CD4-positive, alpha-beta T cell treated with Interleukin-15 for 4 hours (primary cell): ENCODE results near the gene WDR44.
"Not testable (repeated sequence)": the region's sequence is repeated elsewhere in the genome, so short reads cannot be mapped to it uniquely, and the experiment has no call there.

Source experiments
- DNase-seq: peaks from one replicate; pipeline ENCODE4 v3.0.0-alpha.2; 2020; ENCODE audit warnings: low spot score

WDR44 gene

DNA sequence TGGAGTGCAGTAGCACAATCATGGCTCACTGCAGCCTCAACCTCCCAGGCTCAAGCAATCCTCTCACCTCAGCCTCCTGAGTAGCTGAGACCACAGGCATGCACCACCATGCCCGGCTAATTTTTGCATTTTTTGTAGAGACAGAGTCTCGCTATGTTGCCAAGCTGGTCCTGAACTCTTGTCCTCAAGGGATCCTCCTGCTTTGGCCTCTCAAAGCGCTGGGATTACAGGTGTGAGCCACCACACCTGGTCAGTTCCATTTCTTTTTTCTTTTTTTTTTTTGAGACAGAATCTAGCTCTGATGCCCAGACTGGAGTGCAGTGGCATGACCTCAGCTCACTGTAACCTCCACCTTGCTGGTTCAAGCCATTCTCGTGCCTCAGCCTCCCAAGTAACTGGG, 136.5 kb downstream of the WDR44 start:
- not testable (repeated sequence) for DNase-seq

DNA sequence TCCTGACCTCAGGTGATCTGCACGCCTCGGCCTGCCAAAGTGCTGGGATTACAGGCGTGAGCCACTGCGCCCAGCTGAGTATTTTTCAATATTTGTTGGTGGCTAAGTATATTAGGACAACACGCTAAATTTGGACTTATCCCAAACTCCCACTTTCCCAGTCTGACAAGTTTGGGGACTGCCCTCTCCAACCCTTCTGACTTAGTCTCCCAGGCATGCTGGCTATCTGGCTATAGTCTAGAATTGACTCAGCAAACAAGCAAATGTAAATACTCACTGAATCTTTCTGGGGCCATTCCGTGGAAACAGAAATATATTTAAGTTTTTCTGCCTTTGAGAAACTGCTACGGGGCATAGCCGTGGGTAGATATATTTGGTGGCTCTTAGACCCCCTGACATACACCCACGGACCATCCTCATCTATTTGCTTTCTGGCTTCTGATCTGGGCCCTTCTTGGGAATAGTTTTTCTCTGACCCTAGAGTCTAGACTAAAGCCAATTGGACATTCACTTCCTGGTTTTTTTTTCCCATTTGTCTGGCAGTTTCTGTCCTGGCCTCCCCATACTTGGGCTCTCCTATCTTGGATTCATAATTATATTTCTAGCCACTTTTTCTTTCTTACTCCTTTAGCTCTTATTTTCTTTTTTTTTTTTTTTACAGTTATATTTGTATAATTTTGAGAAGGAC, 138.5 kb downstream of the WDR44 start:
- no peak for DNase-seq

DNA sequence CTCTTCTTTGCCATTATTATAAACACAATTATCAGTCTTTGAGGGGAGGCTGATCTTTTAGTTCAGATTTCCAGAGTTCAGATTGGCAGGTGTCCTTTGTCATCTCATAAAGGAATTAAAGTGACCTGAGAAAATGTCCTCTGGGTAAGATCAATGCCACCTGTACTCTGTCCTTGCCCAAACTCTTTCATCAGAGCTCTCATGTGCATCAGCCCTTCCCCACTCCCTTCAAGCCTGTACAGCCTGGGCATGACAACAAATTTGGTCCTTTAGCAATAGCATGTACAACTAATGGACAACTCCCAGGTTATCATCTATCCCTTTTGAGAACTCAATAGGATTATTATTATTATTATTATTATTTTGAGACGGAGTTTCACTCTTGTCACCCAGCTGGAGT, 140.8 kb downstream of the WDR44 start:
- DNase-seq = not testable (repeated sequence)

DNA sequence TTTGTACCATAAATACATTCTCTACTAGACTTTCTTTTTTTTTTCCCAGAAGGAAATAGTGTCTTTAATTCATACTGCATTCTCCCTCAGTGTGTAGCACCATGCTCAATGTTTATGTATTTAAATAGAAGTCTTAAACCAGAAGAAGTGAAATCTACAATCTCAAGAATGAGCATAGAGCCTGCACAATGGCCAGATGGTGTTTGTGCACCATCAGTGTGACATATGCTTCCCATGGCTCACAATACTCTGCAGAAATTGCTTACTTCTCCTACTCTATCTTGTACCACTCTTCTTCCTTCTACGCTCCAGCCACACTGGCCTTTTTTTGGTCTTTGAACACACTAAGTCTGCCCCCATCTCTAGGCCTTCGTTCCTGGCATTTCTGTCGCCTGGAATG, 147.1 kb downstream of the WDR44 start:
- DNase-seq = no peak

DNA sequence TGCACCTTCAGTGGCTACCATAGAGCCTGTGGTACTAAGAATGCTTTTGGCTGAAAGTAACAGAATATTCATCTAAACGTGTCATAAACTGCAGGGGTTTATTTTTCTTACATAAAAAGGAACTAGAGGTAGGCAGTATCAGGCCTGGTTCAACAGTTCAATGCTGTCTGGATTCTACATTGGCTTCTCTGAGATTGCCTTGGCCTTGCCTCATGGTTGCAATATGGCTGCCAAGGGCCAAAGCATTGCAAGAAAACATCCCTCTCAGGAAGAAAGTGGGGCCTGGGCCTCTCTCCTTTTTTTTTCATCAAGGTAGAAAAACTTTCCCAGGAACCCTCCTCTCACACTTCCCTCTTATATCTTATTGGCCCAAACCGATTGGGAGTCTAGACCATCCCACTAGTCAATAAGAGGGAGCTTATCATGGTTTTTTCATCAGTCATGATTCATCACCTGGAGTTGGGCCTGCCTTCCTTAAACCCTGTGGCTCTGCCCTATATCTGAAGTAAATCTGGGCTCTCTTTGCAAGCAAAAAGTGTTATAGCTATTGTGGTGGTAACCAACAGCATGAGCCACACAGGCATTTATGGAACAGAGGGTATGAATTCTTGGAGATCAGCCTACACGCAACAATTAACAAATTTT, 147.9 kb downstream of the WDR44 start:
- DNase-seq = no peak

DNA sequence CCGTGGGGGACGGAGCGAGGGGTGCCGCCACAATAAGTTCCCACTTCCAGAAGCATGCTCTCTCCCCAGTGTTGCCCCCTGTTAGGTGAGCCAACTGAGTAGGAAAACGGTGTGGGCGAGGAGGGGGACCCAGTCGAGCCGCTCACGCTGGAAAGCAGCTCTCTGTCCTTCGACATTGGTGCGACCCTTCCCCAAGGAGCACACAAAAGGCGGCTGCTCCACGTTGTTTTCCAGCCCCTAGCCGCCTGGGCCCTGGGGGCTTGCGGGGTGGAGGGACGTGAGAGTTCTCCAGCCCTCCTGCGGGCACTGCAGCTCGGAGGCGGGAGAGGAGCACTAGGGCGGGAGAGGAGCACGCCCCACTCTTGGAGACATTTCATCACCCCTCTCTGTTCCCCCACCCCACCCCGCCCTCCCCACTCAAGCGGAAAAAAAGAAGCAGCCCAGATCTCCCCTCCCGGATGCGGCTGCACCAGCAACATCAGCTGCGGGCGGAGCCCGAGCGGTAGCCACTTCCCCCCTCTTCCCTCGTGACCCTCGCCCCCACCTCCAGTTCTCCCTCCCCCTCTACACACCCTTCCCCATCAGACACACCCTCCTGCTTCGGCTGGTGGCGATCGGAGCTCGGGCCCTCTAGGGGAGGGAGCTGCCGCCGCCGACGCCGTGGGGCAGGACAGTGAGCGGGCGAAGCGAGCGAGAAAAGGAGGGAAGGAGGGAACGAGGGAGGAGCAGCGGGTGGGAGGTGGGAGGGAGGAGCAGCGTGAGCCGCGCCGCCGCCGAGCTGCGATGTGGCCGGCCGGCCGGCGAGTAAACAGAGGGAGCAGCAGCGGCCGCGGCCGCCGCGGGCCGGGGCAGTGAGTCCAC, 149.4 kb downstream of the WDR44 start, which contains the start of gene DOCK11:
Gene DOCK11 (plus strand): TSS at position 755 of the 861 bp plus-strand sequence. CDS start 157 bp downstream, outside the sequence.
- peak; percentile 80 for DNase-seq

DNA sequence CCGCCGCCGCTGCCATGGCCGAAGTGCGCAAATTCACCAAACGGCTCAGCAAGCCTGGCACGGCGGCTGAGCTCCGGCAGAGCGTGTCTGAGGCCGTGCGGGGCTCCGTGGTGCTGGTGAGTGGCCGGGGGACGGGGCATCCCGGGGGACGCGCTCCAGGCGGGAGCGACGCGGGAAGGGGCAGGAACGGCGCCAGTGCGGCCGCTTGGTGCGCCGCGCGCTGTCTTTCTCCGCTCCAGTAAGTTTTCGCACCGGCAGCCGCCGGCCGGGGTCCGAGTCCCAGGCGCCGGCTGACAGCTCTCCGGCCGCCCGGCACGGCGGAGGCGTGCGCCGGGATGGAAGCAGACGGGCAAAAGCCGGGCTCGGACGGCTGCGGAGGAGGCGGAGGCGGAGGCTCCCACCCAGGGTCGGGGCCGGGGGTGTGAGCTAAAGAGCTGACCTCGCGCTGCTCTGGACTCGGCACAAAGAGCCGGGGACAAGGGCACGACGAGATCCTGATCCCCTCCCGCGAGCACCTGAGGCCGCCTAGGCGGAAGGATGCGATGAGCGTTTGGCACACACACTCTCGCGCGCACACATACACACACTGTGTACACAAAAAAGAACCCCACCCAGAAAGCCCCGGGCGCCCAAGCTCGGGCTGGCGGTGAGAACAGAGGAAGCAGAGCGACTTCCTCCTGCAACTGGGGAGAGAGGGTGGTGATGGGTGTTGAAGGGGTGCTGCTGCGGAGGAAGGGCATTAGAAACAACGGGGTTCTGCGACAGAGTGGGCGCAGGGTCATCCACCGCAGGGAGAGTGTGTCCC, 150.3 kb downstream of the WDR44 start:
- DNase-seq = peak; percentile 81

DNA sequence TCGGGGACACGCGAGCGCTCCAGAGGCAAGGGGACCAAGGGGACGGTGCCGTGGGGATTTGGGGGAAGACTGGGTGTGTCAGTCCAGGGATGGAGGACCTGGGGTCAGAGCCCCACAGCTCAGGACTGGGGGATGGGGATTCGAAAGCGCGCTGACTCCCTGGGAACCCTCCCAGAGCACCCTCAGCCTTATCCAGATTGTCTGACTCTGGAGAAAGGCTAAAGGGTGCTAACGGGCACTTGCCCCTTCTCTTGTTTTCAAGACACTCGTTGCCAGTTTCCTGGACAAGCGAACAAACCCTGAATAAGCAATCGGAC, 150.8 kb downstream of the WDR44 start:
- no peak for DNase-seq

DNA sequence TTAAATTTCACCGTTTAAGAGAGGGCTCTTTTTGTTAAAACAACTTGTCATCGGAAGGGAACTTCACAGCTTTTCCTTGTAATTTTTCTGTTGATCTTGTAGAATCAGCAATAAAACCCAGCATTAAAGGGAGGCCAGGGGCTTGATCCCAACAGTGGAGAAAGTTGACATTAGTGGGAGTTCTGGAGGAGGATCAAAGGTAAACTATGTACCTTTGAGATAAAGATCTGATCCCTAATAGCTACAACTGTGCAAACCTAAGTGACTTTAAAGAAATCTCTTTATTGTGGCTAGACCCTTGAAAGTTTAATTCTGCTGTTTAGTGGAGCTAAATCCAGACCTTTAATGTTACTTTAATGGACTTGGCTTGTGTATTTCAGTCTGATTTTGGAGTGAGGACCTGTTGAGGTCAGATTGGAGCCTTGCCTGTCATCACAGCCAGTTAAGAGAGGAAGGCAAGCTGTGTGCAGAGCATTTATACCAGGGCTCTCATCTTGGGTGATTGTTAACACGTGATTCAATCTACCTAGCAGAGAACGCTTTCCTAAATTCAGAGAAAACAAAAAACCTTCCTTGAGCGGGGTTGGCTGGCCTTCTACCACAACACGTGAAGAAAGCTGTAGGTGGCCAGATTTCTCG, 151.4 kb downstream of the WDR44 start:
- peak; percentile 64 for DNase-seq

DNA sequence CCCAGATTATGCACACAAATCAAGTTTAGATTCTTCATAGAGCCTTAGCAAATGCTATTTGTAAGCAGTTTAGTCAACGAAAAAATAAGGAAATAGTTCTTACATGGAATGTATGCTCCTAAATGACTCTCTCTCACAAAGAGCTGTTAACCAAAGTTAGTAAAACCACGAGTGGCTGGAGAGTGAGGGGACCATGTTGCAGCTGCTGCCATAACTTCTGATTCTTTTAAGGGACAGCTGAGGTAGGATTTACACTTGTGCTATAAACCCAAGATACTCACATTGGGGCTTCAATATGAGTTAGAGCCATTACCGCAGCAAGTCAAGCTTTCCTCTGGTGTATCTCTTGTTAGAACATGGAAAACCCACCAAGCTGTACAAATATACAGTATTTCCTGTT, 152.4 kb downstream of the WDR44 start:
- DNase-seq = no peak

DNA sequence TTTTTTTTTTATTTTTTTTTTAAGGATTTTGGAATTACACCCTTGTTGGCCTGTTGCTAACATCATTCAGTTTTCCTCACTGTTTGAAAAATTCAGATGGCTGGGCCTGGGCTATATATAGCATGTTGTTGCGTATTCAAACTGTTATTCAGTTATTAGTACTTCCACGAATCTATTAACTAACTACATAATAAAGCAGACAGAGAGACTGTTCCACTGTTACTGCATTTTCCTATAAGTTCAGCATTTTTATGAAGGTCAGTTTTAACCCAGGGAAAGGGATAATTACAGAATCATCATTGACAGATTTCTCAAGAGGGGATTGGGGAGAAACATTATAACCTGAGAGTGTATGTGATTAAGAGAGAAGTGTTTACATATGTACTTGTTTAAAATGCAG, 152.8 kb downstream of the WDR44 start:
- no peak for DNase-seq

DNA sequence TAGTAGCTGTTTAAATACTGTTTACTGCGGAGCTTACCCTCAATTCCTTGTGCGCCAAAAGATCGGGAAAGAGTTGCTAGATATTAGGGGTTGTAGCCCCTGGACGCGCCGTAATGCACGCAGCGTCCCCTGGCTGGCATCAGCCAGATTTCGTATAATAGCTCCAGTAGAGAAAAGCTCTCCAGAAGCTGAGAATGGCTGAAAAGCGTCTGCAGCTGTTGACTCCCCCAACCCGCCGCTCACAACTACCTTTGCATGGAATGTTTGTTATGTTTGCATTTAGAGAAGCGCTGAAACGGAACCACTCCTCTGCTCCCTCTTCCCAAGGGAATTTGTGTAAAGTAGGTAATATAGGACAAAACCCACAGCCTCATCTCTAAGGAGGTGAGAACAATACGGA, 153.4 kb downstream of the WDR44 start:
- DNase-seq = no peak
